ENCODE measurements around the gene MMP11.
"Not testable (repeated sequence)": the region's sequence is repeated elsewhere in the genome, so short reads cannot be mapped to it uniquely, and the experiment has no call there.

MMP11 gene, protein sequence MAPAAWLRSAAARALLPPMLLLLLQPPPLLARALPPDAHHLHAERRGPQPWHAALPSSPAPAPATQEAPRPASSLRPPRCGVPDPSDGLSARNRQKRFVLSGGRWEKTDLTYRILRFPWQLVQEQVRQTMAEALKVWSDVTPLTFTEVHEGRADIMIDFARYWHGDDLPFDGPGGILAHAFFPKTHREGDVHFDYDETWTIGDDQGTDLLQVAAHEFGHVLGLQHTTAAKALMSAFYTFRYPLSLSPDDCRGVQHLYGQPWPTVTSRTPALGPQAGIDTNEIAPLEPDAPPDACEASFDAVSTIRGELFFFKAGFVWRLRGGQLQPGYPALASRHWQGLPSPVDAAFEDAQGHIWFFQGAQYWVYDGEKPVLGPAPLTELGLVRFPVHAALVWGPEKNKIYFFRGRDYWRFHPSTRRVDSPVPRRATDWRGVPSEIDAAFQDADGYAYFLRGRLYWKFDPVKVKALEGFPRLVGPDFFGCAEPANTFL

DNA sequence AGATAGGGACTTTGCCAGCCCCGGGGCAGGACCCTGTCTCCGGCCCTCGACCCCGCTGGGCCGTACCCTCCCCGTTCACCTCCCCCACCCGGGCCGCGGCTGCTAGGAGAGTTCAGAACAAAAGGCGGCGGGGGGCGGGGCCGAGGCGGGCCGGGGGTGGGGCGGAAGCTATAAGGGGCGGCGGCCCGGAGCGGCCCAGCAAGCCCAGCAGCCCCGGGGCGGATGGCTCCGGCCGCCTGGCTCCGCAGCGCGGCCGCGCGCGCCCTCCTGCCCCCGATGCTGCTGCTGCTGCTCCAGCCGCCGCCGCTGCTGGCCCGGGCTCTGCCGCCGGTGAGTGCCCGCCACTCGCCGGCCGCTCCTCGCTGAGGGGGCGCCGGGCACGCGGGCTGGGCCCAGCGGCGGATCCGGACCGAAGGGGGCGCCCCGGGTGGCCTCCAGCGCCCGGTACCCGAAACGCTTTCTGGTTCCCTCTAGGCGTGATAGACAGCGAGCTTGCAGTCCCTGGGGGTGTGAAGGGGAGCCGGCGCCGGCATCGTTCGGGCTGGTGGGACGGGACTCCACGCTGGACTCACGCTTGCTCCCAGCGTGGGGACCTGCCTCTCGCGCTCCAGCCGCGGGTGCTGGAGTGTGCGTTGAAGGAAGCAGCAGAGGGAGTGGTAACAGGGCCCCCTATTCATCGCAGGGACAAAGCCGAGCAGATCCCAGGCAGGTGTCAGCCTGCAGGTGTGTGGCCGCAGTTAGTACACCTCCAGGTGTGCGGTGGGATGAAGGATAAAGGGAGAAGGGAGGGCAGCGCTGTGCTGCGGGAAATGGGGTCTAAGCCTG lies at the start of gene MMP11:
Gene MMP11 (plus strand): TSS at position 201 of the 825 bp plus-strand sequence. CDS start 22 bp downstream, at position 223.
- no peak for DNase-seq

DNA sequence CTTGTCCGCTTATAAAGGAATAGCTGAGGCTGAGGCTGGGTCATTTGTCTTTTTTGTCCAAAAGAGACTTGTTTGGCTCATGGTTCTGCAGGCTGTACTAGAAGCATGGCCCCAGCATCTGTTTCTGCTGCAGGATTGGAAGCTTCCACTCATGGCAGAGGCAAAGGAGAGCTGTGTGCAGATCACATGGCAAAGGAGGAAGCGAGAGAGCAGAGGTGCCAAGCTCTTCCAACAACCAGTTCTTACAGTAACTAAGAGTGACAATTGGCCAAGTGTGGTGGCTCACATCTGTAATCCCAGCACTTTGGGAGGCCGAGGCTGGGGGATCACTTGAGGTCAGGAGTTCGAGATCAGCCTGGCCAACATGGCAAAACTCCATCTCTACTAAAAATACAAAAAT lies 44.5 kb upstream of the MMP11 start:
- not testable (repeated sequence) for DNase-seq

DNA sequence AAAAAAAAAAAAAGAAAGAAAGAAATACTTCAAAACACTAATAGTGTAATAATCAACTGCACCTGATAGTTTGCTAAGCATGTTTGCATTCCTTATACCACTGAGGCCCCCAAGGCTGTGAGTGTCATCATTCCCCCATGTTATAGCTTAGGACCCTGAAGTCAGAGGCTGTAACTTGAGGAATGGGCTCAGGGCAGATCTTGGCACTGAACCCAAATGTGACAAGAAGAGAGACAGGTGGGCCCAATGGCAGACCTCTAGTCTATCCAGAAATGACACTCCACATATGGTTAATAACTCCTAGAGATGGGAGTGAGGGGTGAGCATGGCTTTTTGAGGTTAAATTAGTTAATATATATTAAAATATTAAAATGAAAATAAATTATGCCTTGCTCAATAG lies 35.0 kb upstream of the MMP11 start:
- DNase-seq, result no peak

DNA sequence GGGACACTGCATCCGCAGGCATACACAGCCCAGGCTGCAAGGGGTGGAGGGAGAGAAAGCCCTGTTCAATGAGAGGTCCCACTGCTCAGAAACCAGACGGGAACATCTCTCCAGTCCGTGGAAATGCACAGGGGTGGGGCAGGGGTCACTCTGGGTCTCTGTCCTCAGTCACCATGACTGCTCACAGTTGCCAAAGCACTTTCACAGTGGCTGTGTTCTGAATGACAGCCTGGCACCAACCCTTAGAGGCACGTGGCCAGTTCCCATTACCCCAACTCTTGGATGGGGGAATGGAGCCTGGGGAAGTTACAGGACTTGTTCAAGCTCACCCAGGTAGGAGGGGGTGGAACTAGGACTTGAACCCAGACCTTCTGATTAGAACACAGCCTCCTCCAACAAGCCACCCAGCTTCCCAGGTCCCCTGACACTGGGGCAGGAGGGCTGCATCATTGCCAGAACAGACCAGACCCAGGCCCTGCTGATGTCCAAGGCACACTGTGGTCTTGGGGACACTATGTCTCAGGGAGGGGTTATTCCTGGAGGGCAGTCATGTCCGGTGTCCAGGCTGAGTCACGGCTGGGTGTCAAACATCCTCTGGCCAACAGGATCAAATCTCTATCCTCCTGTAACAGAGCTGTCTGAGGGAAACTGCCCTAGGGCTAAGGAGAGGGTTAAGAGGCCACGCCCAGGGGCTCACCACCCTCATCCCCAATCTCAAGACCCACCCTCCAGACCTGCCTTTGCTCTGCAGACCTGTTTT lies 30.0 kb upstream of the MMP11 start:
- no peak for DNase-seq

DNA sequence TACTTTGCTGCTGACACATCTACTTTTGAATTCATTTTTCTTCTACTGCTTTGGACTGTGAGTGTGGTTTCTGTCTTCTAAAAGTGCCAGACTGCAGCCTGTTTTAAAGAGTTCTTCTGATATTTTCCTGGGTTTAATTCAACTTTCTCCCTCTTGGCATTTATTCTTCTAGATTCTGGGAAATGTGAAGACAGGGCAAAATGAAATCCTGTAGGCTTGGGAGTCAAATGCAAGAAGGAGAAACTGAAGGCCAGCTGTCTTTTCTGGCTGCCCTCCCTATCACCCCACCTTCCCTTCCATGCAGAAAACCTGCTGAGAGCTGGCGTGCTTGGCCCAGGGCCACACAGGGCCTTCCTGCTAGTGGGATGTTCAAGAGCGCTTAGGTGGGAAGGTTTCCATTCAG lies 29.3 kb upstream of the MMP11 start:
- no peak for DNase-seq

DNA sequence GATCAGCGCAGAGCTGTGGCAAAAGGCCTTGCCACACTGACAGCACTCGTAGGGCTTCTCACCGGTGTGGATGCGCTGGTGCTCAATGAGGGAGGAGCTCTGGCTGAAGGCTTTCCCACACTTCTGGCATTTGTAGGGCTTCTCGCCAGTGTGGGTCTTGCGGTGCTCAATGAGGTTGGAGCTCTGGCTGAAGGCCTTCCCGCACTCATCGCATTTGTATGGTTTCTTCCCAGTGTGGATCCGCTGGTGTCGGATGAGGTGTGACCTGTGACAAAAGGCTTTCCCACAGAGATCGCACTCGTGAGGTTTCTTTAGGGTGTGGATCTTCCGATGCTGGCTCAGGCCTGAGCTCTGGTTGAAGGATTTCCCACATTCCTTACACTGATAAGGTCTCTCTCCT lies 28.6 kb upstream of the MMP11 start:
- DNase-seq, result no peak

DNA sequence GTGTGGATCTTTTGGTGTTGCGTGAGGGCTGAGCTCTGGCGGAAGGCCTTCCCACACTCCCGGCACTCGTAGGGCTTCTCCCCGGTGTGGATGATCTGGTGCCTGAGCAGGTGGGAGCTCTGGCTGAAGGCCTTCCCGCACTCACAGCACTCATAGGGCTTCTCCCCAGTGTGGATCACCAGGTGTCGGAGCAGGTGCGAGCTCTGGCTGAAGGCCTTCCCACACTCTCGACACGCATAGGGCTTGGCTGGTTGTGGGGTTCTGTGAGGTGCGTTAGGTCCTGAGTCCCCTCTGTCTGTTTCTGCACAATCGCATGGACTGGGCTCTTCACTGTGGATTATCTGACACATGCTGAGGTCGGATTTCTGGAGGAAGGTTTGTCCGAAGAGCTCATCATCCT lies 28.2 kb upstream of the MMP11 start:
- DNase-seq, result no peak

DNA sequence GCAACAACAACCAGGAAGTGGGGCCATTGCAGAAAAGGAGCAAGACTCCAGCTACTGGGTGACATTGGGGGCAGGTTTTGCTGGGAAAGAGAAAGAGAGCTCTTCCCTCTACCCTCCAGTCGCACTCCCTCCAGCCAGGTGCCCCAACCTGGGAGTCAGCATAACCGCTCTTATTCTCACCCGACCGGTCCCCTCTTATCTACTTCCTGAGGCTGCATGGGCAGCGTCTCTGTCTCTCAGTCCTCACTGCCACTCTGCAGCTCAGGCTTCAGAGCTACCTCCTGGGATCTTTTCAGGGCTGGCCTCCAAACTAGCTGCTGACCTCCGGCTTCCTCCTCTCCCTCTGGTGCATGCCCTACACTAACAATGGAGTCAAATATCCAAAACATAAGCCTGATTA lies 26.9 kb upstream of the MMP11 start:
- DNase-seq, result no peak

DNA sequence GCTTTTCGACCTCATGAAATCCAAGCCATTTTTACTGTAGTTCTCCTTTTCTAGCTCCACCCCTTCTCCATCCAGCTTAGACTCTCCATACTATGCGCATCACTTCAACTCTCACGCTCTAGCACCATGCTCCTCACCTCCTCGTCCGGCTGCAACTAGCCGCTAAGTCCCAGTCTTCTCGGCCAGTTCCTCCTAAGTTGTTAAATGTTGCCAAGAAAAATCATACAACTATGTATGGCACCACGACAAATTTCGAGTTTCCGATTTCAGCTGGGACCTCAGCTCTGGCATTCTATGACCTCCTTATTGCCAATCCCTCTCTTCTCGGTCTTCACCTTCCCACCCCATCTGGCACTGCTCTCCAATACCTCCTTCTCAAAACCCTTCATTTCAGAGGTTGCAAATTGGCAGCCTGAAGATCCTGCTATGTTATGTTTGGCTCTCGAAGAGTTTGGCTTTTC lies 22.8 kb upstream of the MMP11 start:
- no peak for DNase-seq

DNA sequence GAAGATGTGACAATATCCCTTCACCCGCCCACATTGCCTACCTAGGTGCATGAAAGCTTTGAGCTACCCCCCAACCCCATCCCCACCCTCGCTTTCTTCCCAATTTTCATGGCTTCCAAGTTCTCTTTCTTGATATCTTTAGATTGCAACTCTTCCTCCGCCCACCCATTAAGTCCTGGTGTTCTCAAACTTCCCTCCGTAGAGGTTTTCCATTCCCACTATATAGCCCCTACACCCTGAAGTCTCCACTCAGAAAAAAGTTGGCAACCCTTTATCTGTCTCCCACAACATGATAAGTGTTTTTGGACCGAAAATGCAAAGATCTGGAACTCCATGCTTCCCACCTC lies 22.3 kb upstream of the MMP11 start:
- no peak for DNase-seq

DNA sequence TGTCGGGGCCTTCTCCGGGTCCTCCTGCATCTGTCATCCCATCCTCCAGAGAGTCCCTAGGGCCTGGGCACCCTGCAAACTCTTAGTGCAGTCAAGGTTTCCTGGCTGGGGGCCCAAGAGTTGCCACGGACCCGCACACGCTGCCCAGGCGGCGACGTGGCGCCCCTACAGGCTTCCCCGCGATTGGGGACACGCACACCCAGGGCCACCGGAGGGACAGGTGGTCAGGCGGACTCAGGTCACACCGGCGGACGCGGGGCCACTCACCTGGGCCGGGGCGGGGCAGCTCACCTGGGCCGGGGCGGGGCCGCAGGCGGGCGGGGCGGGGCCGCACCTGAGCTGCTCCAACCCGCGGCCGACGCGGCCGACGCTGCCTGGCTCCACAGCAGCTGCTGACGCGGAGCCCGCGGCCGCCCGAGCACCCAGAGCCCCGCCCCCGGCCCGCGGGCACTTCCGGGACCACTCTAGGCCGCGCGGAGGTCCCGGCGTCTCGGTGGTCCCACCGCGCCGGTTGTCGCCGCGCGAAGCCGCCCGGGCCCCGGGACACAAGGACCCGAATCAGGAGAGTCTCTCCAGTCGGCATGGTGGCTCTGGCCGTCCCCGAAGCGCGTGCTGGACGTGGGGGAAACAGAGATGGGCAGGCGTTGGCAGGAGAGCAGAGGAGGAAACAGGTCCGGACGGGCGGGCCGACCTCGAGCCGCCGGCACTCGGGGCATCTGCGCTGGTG lies 21.8 kb upstream of the MMP11 start, which contains the start of gene ZNF70:
Gene ZNF70 (minus strand): TSS at position 399 of the 727 bp plus-strand sequence. CDS start 5,972 bp downstream, outside the sequence.
- DNase-seq, result no peak

DNA sequence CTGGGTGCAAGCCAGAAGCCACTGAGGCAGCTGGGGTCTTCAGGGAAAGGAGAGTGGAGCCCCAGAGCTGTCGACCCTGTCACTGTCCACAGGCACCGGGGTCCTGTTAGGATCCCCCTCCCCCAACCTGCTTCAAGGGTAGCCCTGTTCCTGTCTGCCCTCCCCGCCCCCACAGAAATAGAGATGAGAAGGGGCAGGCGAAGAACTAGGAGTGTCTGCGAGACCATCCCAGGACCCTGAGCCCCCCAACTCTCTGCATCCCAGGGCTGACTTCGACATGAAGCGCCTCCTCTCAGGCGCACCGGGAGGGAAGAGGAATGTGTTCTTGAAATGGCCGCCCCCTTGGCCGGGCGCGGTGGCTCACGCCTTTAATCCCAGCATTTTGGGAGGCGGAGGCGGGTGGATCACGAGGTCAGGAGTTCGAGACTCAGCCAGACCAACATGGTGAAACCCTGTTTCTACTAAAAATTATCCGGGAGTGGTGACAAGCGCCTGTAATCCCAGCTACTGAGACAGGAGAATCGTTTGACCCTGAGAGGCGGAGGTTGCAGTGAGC lies 21.1 kb upstream of the MMP11 start:
- DNase-seq, result no peak

DNA sequence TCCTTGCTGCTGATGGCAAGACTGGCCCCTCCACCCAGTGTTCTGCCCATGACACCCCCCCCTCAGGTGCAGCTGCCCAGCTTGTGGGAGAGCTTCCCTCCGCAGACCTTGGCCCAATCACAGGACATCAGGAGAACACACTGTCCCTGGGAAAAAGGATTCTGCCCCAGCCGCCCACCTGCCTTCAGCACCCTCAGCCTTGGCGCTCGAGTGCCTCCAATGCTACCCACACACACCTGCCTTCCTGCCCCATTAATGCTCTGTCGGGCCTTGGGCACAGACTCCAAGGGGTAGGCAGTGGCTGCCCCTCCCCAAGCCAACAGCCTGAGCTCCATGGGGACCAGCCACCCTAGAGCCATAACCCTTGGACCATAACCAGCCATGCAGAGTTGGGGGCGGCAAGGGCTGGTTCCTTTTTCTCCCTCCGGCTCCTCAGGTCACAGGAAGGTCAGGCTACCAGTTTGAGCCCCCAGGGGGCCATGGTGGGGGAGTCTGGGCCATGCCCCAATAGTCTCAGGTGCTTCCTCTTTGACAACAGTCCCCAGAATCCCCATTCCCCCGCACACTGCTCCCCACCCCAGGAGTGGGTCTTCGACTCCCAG lies 20.5 kb upstream of the MMP11 start:
- no peak for DNase-seq

DNA sequence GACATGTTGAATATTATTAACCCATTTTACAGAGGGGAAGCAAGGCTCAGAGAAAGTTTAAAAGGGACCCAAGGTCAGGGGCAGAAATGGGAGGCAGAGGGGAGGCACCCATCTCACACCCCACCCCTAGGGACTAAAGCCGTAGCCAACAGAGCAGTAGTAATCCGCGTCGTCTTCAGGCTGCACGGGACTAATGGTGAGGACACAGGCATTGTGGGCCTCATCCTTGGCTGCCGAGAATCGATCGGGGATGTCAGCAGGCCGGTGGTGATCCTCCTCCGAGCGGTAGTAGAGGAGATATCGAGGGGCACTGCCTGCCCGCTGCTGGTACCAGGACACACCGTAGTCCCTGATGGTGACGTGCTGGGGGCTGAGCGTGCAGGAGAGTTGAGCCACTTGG lies 19.9 kb upstream of the MMP11 start:
- DNase-seq, result no peak

DNA sequence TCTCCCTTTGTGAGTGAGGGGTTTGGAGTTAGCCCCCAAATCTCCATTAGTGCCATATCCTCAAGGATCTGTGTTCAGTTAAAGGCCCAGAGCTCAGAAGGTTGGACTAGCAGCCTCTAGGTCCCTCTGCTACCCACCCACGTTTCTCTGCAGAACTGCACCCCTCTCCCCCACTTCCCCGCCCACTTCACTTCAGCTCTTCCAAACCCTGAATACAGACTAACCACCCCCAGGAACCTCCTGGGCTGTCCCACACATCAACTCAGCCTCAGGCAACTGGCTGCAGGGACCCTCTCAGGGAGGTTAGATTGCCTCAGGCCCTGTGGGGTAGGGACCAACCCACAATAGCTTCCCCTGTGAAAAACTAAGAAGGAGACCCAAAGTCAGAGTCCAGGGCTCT lies 19.3 kb upstream of the MMP11 start:
- DNase-seq, result no peak

DNA sequence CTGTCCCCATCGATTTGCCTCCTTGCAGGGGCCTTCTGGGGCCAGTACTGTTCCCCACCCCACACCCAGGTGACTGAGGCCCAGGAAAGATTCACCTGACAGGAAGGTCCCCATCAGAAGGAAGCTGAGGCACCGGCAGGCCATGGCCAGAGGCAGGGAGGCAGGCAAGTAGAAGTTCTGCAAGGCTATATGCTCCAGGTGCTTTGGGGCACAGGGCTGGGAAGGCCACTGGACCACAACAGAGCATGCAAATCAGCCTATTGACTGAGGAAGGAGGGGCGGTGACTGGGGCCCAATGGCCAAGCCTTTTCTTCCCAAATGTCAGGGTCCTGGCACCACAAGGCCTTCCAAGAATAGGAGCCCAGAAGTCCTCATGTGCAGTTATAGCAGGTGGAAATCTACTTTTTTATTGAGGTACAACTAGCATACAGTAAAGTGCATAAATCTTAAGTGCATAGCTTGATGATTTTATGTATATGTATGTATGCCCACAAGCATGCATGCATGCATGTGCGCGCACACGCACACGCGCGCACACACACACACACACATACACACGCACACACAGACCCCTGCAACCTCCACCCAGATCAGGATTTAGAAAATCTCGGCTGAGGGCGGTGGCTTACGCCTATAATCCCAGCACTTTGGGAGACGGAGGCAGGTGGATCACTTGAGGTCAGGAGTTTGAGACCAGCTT lies 18.3 kb upstream of the MMP11 start, which contains the start of gene VPREB3:
Gene VPREB3 (minus strand): TSS at position 206 of the 700 bp plus-strand sequence. CDS start 62 bp downstream, at position 144.
- no peak for DNase-seq

DNA sequence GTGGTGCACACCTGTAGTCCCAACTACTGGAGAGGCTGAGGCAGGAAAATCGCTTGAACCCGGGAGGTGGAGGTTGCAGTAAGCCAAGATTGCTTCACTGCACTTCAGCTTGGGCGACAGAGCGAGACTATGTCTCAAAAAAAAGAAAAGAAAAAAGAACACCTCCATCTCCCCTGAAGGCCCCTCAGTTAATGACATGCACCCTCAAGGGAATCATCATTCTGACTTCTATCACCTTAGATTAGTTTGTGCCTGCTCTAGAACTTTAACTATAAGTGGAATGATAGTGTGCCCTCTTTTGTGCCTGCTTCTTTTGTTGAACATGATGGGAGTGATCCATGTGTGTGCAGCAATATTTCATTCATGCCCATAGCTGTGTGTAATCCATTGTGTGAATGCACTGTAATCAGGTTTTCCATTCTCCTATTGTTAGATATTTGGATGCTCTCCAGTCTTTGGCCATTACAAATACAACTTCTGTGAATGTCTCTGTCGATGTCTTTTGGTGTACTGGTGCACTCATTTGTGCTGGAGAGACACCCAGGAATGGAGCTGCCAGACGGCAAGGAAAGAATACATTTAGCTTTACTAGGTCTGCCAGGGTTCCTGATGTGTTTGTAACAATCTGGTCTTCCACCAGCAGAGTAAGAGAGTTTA lies 17.5 kb upstream of the MMP11 start:
- DNase-seq, result no peak

DNA sequence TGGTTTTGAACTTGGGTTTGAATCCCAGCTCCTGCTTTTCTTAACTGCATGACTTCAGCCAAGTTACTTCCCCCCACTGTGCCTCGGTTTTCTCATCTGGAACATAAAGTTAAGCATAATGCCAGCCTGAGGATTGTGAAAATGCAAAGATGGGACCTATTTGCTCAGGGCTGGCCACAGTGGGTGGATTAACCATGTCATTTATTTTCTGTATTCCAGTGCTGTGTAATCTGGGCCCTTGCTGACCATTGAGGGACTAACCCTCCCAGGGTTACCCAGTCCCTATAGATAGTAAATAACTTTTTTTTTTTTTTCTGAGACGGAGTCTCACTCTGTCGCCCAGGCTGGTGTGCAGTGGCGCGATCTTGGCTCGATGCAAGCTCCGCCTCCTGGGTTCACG lies 16.9 kb upstream of the MMP11 start:
- no peak for DNase-seq

DNA sequence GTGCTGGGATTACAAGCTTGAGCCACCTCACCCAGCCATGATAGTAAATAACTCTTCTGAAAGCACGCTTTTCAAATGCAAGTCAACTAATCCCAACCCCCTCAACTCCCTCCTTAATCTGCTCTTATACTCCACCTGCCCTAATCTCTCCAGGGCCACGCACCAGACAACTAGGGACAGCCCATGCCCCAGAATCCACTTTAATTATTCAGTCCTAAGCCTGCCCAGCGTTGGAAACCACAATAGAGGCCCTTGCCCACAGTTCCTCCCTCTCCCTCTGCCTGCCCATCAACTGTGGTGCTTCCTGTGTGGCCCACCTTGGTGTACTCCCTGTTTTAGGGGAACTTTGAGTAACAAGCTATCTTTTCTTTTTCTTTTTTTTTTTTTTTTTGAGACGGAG lies 15.8 kb upstream of the MMP11 start:
- no peak for DNase-seq

DNA sequence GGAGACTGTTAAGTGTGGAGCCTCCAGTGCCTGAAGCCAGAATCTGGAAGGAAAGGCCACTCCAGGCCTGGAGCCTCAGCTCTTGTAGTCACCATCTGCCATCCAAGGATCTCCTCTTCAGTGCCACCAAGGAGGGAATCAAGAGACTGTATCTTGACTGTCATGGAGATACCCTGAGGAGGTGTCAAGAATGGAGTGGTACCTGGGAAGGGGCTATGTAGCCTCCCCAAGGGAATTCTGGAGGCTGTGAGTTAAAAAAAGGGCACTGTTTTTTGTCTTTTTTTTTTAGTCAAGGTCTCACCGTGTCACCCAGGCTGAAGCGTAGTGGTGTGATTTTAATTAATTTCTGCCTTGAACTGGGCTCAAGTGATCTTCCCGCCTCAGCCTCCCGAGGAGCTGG lies 13.1 kb upstream of the MMP11 start:
- DNase-seq, result no peak

Measured in SIG-M5 (cell line).